HK-2 (cell line): ENCODE data around the gene IFNA4.
A peak's percentile ranks its signal among the peaks of the same experiment; 100 is the strongest.
"Not testable (repeated sequence)": the region's sequence is repeated elsewhere in the genome, so short reads cannot be mapped to it uniquely, and the experiment has no call there.

Source experiments
- DNase-seq: peaks from one replicate; pipeline ENCODE4 v3.0.0-alpha.2; 2018; ENCODE audit not compliant: unreplicated experiment

The IFNA4 gene

DNA sequence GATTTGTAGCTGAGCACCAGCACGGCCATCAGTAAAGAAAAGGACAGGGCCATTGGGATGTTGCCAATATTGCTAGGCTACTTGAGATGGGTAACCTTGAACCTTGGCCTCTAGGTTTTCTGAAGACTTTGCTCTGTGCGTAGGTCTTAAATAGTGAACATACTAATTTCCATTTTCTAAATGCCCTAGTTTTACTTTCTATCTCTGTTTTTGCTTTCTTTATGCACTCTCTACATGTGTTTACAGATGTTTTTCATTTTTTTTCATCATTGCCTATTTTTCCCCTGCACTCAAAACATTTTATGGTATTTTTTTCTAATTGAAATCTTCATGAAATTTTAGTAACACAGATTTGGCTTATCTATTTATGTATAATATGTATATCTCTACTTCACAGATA lies 20.8 kb downstream of the IFNA4 start, which contains the start of gene IFNA21:
Gene IFNA21, minus strand, starts transcription at position 101 of the 400 bp plus-strand sequence. Its CDS starts 48 bp downstream, at position 53.
- DNase-seq = not testable (repeated sequence)

DNA sequence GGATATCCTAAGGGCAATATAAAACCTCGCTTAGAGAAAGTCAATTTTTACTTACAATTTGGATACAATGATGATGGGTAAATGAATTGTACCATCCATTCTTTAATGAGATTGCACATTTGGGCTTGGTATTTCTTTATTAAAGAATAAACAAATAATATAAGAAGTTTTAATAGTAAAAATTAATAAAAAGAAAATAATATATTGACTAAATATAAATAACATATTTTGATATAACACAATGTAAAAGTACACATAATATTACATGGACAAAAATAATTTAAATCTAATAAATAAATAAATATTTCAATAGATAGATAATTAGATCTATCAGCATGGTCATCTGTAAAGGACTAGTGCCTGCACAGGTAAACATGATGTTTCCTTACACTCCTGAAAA lies 21.9 kb downstream of the IFNA4 start:
- DNase-seq = no peak

DNA sequence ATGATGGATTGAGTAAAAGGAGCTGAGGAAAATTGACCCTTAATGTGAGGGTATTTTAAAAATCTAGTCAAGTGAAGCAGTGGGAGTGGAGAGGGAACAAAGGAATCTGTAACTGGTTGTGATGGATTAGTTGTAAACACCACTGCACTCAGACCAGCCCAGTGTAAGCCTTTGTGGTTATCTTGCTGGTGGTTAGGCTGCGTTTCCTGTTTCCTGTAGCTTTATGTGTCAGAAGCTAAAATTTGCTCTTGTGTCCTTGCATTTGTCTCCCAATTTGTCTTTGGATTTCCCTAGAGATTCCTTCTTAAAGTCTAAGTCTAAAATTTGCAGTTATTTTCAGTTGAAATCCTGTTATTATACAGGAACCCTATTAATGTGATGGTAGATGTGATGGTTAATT lies 27.2 kb downstream of the IFNA4 start:
- DNase-seq = no peak

DNA sequence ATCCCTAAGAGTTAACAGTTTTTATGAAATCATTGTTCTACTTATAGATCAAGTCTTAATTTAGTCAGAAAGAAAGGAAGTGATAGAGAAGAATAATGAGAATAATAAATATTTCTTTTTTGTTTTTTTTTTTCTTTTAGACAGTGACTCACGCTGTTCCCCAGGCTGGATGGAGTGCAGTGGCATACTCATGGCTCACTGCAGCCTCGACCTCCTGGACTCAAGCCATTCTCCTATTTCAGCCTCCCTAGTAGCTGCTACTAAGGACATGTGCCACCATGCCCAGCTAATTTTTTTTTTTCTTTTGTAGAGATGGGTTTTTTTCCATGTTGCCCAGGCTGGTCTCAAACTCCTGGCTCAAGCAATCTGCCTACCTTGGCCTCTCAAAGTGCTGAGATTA lies 31.9 kb downstream of the IFNA4 start:
- no peak for DNase-seq

DNA sequence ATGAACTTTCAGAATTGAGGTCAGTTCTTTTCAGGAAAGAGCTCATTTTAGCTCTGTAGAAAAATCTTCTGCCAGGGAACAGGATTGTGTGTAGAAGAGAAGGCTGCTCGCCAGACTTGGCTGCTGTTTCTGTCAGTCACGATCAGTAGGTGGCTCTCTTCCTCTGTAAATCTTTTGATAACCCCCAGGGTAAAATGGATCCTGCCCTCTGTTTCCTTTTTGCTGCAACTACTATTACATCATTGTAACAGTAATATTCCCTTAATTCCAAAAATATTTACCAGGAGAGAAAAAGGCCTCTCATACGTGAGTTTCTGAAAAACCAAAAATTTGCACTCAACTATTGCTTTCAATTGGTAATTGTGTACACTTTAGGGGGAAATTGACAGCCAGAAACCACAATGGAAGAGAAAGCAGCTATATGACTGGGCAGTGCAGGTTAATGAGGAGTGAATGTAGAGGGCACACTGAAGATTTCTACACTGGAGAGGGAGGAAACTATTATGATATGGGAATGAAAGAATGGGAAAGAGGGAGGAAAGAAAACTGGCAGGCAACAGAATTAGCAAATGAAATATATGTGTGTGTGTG lies 33.3 kb downstream of the IFNA4 start:
- peak; percentile 12 for DNase-seq

DNA sequence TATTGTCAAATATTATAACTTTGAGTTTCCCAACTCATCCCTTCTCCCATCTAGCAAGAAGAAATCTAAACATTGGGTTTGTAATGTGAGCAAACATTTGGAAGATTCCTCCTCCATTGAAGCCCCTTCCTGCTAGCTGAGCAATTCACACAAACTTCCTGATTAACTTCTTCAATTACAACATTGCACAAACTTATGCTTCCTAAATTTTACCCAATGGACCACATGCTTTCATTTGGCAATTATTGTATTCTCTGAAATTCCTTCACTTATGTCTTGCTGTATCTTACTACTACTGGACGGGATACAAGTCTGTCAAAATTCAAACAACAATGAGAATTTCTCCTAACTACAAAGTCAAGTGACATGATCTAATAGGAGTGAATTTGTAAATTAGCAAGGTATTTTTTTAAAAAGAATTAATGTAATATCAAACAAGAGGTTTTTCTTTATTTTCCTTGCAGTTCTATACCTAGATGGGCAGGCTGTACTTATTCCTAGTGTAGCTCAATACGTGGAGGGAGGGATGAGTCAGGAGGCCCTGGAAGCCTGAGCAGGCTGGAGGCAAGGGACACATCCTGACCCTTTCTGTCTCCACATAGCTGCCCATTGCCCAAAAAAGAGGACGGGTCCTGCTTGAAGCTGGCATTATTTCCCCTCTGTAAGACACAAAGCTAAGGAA lies 33.9 kb downstream of the IFNA4 start:
- DNase-seq = peak; percentile 17

DNA sequence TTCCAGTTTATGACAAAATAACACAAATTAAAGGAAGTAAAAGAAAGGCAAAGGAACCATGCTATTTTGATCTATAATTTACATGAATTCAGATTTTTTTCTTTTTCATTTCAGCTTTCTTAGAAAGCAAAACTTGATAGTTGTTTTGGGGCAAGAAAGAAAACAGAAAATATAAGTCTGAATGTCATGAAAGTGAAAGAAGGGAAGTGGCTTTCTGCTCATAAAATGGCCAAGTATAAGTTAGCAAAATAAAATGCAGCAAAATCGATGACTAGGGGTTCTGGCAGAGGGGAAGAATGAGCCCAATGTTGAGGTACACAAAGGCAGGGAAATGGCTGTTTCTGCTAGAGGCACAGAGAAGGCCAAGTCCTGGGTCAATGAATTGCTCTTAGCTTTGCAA lies 42.8 kb downstream of the IFNA4 start:
- DNase-seq = no peak

DNA sequence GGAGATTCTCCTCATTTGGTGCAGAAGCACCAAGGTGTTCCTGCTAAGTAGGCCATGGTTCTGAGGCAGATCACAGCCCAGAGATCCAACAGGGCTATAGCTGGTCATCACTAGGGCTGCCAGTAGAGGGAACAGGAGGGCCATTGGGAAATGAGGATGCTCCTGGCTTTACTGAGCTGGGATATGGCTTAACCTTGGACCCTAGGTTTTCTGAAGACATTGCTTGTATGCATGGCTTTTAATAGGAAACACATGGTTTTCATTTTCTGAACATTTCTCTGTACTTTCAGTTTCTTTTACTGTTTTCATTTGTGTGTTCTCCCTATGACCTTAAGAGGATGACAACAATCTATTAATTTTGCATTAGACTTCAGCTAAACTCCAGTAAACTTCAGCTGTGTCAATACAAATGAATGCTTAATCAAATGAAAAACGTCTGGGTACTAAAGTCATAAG lies 45.9 kb downstream of the IFNA4 start, which contains the start of gene IFNW1:
Gene IFNW1, minus strand, starts transcription at position 406 of the 456 bp plus-strand sequence. Its CDS starts 262 bp downstream, at position 144.
- no peak for DNase-seq

DNA sequence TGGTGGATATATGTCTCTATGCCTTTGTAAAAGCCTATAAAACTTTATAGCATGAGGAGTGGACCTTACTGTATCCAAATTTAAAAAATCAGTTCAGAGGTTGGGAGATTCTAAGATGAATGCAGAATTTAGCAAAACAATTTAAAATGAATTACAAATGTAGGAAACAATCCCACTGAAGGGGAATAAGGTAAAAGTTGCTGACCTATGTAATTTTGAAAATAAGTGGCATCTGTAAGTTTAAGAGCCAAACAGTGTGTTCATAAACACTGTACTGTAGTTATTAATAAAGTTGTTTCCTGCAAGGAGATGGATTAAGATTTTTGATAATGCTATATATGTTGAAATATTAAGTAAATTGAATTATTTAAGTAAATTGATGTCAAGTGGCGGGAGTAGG lies 50.4 kb downstream of the IFNA4 start:
- no peak for DNase-seq
